Stimulated activated CD4-positive, alpha-beta T cell treated with anti-CD3 and anti-CD28 coated beads, Interleukin-1b, Interleukin-23, amount 100 ng/mL, for 1 hour (primary cell): Measurements from ENCODE around the gene SRRM4.

ENCODE experiments used
- DNase-seq, 2 donors: peaks; one replicate each; pipeline ENCODE4 v3.0.0-alpha.2; 2020; ENCODE audit warnings: low read depth in 2 of 2

Gene SRRM4

GRCh38 chr12:119167902-119168301, 186.6 kb downstream of the SRRM4 start:
- no peak for DNase-seq

DNA sequence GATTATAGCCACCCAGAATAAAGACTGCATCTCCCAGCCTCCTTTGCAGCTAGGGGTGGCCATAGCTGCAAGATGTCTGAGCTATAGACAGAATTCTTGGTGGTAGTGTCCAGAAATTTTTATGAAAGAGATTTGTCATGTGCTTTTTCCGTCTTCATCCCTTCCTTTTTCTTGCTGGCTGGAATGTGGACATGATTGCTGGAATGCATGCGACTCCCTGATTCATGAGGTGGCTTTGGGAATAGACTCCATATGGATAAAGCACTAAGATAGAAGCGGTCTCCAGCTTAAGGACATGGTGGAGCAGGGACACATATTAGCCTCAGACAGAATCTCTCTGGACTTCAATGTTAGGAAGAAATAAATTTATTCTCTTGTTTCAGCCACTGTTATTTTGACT, 187.4 kb downstream of the SRRM4 start:
- DNase-seq, result no peak

GRCh38 chr12:119169150-119169549, 187.8 kb downstream of the SRRM4 start:
- DNase-seq, result no peak

DNA sequence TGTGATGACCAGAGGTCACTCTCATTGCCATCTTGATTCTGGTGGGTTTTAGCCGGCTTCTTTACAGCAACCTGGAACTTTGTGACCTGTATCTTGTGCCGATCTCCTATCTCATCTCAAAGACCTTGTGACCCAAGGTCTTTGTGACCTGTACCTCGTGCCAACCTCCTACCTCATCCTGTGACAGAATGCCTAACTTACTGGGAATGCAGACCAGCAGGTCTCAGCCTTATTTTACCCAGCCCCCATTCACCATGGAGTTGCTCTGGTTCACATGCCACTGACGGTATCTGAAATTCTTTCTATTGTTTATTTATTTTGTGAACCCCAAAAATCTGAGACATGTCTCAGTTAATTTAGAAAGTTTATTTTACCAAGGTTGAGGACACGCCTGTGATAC, 189.9 kb downstream of the SRRM4 start:
- no peak for DNase-seq

DNA sequence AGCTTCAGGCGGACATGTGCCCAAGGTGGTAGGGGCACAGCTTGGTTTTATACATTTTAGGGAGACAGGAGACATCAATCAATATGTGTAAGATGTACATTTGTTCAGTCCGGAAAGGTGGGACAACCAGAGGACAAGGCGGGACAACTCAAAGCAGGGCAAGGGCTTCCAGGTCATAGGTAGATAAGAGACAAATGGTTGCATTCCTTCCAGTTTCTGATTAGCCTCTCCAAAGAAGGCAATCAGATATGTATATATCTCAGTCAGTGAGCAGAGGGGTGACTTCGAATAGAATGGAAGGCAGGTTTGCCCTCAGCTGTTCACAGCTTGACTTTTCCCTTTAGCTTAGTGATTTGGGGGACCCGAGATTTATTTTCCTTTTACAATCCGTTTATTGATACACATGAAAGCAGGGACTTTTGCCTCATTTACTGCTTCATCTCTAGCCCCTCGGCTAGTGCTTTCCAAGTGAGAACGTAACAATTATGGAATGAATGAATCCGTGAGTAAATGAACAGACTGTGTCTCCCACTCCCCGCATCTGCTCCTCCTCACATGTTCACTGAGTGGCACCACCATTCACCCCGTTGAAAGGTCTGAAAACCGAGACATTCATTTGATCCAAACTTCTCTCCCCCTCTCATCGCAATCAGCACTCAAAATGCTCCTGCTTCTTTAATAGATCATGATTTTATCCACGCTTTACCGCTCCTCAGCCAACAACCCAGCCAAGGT, 190.5 kb downstream of the SRRM4 start:
- no peak for DNase-seq

DNA sequence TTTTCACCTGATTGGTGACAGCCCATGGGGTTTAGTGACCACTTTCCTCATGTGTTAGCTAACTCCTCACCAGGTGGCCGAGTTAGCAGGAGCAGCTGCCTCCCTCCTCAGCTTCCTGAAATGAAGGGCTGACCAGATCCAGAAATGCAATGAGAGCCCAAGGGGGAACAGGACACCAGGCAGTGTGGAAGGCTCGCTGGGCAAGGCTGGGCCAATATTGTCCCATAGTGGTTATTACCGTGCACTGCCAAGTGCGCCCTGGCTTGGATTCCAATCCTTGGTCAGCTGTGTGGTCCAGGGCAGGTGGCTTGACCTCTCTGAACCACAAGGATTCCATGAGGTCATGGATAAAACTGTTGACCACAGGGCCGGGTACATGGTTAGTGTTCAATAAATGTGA, 193.7 kb downstream of the SRRM4 start:
- DNase-seq, result no peak

GRCh38 chr12:119176267-119177055, 195.1 kb downstream of the SRRM4 start:
- no peak for DNase-seq

- DNase-seq, result no peak
Measured at GRCh38 chr12:119177056-119177325, 195.7 kb downstream of the SRRM4 start.

- DNase-seq, result no peak
Measured at GRCh38 chr12:119177724-119178380, 196.5 kb downstream of the SRRM4 start.

- DNase-seq, result no peak
Measured at GRCh38 chr12:119178544-119179334, 197.4 kb downstream of the SRRM4 start, which contains the start of gene HSPB8. Gene HSPB8, plus strand, starts transcription at chr12:119178931. Its CDS starts 382 bp downstream, at chr12:119179313.

DNA sequence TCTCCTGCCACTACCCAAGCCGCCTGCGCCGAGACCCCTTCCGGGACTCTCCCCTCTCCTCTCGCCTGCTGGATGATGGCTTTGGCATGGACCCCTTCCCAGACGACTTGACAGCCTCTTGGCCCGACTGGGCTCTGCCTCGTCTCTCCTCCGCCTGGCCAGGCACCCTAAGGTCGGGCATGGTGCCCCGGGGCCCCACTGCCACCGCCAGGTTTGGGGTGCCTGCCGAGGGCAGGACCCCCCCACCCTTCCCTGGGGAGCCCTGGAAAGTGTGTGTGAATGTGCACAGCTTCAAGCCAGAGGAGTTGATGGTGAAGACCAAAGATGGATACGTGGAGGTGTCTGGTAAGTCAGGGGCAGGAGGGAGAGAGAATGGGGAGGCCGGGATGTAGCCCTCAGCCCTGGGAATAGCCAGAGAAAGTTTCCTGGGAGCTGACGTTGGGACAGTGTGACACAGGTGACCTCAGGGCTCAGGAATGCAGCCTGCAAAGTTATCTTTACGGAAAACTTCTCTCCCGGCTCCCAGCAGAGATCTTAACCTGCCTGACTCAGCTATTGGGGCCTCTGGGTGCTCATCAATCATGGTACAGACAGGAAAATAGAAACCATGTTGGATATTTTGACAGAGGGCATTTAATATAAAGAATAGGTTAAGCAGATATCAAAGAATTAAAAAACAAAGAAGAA, 198.1 kb downstream of the SRRM4 start:
- DNase-seq, result no peak

DNA sequence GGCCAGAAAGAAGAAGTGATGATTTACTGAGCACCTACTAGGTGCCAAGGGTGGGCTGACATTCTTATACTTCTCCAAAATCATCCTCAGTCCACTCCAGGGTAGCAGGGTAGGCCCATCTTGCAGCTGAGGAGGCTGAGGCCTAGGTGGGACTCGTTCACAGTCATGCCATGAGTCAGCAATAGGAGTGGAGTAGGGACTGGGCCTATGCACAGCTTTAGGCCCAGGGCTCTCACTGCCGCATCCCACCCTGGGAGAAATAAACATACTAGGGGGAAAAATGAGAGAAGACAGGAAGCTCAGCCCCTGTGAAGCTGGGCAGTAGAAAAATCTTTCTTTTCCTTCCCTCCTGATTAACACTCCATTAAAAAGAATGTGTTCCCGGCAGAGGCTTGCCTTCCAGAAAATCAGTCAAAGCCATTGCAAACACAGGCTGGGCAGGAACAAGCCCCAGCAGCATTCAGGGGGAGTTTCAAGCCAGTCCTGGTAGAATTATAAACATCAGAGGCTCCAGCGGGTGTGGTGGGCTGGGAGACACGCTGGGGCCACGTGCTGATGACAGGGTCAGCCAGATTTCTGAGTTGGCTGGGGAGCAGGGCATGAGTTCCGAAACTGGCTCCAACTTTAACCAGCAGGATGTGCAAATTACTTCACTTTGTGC, 199.2 kb downstream of the SRRM4 start:
- no peak for DNase-seq

DNA sequence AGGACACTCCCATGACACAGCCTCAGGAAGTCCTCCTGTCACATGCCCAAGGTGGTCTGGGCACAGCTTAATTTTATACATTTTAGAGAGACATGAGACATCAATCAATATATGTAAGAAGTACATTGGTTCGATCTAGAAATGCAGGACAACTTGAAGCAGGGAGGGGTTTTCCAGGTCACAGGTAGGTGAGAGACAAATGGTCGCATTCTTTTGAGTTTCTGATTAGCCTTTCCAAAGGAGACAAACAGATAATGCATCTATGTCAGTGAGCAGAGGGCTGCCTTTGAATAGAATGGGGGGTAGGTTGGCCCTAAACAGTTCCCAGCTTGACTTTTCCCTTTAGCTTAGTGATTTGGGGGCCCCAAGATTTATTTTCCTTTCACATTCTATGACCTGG, 199.9 kb downstream of the SRRM4 start:
- no peak for DNase-seq

DNA sequence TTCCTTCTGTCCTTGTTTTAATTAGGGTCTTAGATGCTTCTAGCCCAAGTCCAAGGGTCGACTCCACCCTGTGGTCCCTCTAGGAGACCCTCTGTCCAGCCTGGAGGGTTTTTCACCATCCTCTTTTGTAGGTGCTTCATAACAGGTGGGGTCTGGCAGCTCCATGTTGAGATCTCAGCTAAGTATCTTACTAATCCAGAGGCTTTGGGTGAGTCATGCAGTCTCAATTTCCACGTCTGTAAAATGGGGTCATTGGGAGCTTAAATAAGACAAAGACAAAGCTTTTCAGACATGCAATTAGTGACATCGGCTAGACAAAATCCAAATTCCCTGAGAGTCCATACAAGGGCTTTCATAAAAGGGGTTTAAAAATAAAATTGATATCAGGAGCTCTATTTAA, 200.6 kb downstream of the SRRM4 start:
- no peak for DNase-seq

DNA sequence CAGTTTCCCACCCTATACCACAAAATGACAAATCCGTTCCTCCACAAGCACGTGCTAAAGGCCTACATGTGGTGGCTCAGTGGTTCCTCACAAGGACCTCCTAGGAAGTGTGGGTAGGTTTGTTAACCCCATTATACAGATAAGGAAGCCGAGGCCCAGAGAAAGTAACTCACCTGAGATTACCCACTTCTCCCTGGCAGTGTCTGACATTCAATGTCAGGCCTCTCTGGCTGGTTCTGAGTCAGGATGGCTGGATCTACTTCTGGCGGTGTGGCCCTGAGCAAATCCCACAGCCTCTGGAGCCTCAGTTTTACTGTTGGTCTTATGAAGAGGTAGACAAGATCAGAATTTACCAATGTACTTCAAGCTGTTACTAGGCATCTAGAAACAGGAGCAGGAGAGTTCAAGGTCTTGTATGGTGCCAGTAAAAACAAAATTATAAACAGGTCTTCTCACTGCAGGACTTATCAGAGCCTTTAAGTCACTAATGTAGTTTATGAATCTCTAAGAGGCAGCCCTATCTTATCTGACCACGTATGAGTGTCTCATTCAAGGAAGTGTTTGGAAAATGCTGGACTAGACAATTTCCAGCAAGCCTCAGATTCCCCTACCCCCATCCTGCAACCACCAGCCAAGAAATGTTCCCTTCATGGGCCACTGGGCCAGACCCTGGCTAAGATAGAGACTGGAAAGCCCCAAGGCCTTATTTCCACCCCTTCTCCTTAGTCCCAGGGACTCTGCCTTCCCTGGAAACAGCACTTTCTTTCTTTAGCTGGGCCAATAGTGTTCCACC, 201.6 kb downstream of the SRRM4 start:
- no peak for DNase-seq

DNA sequence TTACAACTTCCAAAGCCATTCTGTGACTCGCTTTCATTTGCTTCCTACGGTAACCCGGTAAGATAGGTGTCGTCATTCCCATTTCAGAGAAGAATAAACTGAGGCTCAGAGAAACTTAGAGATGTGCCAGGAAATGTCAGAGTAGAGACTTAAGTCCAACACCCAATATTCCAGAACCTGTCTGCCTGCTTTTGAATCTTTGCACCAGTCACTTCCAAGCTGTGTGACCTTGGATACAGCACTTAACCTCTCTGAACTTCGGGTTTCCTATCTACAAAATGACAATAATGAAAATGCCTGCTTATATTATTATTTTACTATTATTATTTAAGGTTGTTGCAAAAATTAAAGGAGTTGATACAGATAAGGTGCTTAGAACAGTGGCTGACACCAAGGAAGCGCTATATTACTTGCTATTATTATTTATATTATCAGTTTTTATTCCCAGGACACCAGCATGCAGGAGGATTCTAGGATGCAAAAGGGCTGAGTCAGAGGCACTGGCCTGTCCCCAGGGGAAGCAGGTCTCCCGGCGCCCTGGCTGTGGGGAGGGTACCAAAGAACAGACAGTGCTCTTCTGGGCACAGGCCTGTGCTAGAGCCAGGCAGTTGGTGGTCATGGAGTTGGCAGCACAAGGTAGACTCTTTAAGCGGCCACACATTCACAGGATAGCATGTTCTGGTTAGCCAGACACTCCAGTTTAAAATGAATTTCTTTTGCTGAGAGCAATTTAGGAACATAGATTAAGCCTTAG, 202.8 kb downstream of the SRRM4 start:
- DNase-seq, result no peak

GRCh38 chr12:119195256-119195655, 213.9 kb downstream of the SRRM4 start:
- DNase-seq, result no peak

DNA sequence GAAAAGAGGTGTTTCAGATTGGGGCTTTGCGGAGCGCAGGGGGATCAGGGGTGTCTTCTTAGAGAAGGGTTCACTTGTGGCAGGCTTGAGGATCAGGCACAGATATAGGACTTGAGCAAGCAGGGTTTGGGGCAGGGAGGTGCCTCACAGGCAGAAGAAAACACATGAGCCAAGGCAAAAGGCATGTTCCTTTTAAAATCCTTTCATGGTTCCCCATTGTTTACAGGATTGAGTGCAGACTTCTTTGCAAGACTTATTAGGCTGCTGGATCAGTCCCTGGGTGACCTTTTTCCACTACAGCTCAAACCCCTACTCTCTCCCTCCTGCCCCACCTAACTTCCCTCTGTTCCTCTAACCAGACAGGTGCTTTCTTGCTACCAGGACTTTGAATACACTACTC, 217.1 kb downstream of the SRRM4 start:
- DNase-seq, result no peak

DNA sequence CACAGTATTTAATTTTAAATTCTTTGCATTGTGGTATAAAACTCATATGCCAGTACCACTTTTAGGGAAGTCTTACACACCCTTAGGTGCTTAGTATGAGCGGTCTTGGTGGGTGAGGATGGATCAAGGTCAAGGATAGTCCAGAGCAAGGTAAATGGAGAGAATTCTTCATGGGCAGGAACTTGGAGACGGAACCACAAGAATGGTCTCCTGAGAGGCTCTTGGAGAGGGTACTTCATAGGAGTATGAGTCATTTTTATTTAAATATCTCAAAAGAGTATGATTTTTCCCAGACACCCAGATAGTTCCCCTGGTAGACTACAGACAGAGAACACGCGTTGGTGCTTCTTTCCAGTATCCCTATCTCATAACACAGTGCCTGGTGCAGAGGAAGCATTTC, 219.3 kb downstream of the SRRM4 start:
- no peak for DNase-seq
